H9 (cell line): ENCODE data around the gene ZNF488. TPM values are rescaled to one million over a fixed set of nuclear protein-coding genes. Genes with fewer than 3 reads are reported as not detected.

ENCODE experiments used
- DNase-seq: peaks from one replicate; pipeline ENCODE4 v3.0.0-alpha.2; 2017
- H2AFZ ChIP-seq: one replicate; pipeline ENCODE4 v1.6.1; 2013; ENCODE audit warnings: mild to moderate bottlenecking, low read length, control low read depth, moderate library complexity
- H2AK5ac ChIP-seq: 2 replicates; pipeline ENCODE4 v1.6.1; 2013; ENCODE audit warnings: low read length, control low read depth, mixed read lengths; ENCODE audit not compliant: insufficient read length
- H2BK120ac ChIP-seq: one replicate; pipeline ENCODE4 v1.6.1; 2013; ENCODE audit warnings: low read depth, mild to moderate bottlenecking, low read length, control low read depth, inconsistent platforms; ENCODE audit not compliant: poor library complexity, severe bottlenecking
- H2BK12ac ChIP-seq: 2 replicates; pipeline ENCODE4 v1.6.1; 2013; ENCODE audit warnings: low read length, control low read depth, mixed read lengths, low read depth; ENCODE audit not compliant: insufficient read length
- H2BK15ac ChIP-seq: 2 replicates; pipeline ENCODE4 v1.6.1; 2013; ENCODE audit warnings: low read depth, low read length, control low read depth
- H2BK20ac ChIP-seq: one replicate; pipeline ENCODE4 v1.6.1; 2013; ENCODE audit warnings: low read depth, mild to moderate bottlenecking, low read length, control low read depth, inconsistent platforms; ENCODE audit not compliant: poor library complexity, severe bottlenecking
- H2BK5ac ChIP-seq: 2 replicates; pipeline ENCODE4 v1.6.1; 2013; ENCODE audit warnings: low read length, control low read depth, mixed read lengths; ENCODE audit not compliant: insufficient read length
- H3K14ac ChIP-seq: 2 replicates; pipeline ENCODE4 v1.6.1; 2013; ENCODE audit warnings: low read length, control low read depth; ENCODE audit not compliant: insufficient read depth
- H3K18ac ChIP-seq: 2 replicates; pipeline ENCODE4 v1.6.1; 2013; ENCODE audit warnings: low read depth, mild to moderate bottlenecking, mixed read lengths, low read length, control low read depth; ENCODE audit not compliant: insufficient read length
- H3K23ac ChIP-seq: 2 replicates; pipeline ENCODE4 v1.6.1; 2013; ENCODE audit warnings: low read length, control low read depth, mixed read lengths, low read depth; ENCODE audit not compliant: insufficient read length
- H3K23me2 ChIP-seq: 2 replicates; pipeline ENCODE4 v1.6.1; 2013; ENCODE audit warnings: low read depth, mild to moderate bottlenecking, mixed read lengths, low read length, control low read depth; ENCODE audit not compliant: insufficient read length, poor library complexity, severe bottlenecking
- H3K27ac ChIP-seq: 2 replicates; pipeline ENCODE4 v1.5.1; 2013; ENCODE audit warnings: low read length, control low read depth, mixed read lengths, low read depth; ENCODE audit not compliant: insufficient read length
- H3K27me3 ChIP-seq: 2 replicates; pipeline ENCODE4 v1.6.1; 2013; ENCODE audit warnings: low read length, control low read depth, inconsistent platforms; ENCODE audit not compliant: insufficient read depth
- H3K4ac ChIP-seq: 2 replicates; pipeline ENCODE4 v1.6.1; 2013; ENCODE audit warnings: low read depth, mild to moderate bottlenecking, control low read depth, inconsistent platforms, low read length, moderate library complexity
- H3K4me1 ChIP-seq: 2 replicates; pipeline ENCODE4 v1.6.1; 2013; ENCODE audit warnings: low read length, control low read depth, inconsistent platforms; ENCODE audit not compliant: insufficient read depth
- H3K4me2 ChIP-seq: 2 replicates; pipeline ENCODE4 v1.6.1; 2013; ENCODE audit warnings: low read length, control low read depth, mixed read lengths; ENCODE audit not compliant: insufficient read length, insufficient read depth
- H3K56ac ChIP-seq: 2 replicates; pipeline ENCODE4 v1.6.1; 2013; ENCODE audit warnings: low read depth, mild to moderate bottlenecking, mixed read lengths, low read length, control low read depth; ENCODE audit not compliant: insufficient read length
- H3K79me1 ChIP-seq: 2 replicates; pipeline ENCODE4 v1.6.1; 2013; ENCODE audit warnings: low read depth, mild to moderate bottlenecking, moderate library complexity, low read length, control low read depth, inconsistent platforms; ENCODE audit not compliant: insufficient read depth, poor library complexity, severe bottlenecking
- H3K79me2 ChIP-seq: 2 replicates; pipeline ENCODE4 v1.6.1; 2013; ENCODE audit warnings: low read length, control low read depth, inconsistent platforms; ENCODE audit not compliant: insufficient read depth
- H3K9ac ChIP-seq: 2 replicates; pipeline ENCODE4 v1.6.1; 2013; ENCODE audit warnings: low read length, control low read depth, mixed read lengths; ENCODE audit not compliant: insufficient read length; ENCODE audit errors: extremely low read depth
- H3K9me3 ChIP-seq: one replicate; pipeline ENCODE4 v1.6.1; 2013; ENCODE audit warnings: low read depth, low read length, inconsistent platforms; ENCODE audit not compliant: control insufficient read depth
- H3T11ph ChIP-seq: one replicate; pipeline ENCODE4 v1.6.1; 2013; ENCODE audit warnings: mild to moderate bottlenecking, low read length, control low read depth, inconsistent platforms
- H4K20me1 ChIP-seq: one replicate; pipeline ENCODE4 v1.6.1; 2013; ENCODE audit not compliant: control insufficient read depth, insufficient read length, insufficient read depth
- H4K5ac ChIP-seq: 2 replicates; pipeline ENCODE4 v1.6.1; 2013; ENCODE audit warnings: low read depth, mild to moderate bottlenecking, mixed read lengths, low read length, control low read depth; ENCODE audit not compliant: insufficient read length
- H4K8ac ChIP-seq: replicated peaks from 2 replicates; pipeline ENCODE4 v1.6.1; 2013; ENCODE audit warnings: low read length, control low read depth, mixed read lengths, low read depth; ENCODE audit not compliant: insufficient read length
- H4K91ac ChIP-seq: 2 replicates; pipeline ENCODE4 v1.6.1; 2013; ENCODE audit warnings: low read depth, mild to moderate bottlenecking, moderate library complexity, mixed read lengths, low read length, control low read depth; ENCODE audit not compliant: insufficient read length
- H3K27ac Mint-ChIP-seq, 3 experiments: 2 replicates in 2 of 3; 3 replicates in 1 of 3; pipeline ENCODE4 v1.8.0; 2020 to 2021; ENCODE audit warnings: mixed read lengths in 3 of 3, mild to moderate bottlenecking in 1 of 3, moderate library complexity in 1 of 3
- H3K27me3 Mint-ChIP-seq: 2 replicates; pipeline ENCODE4 v1.8.0; 2021; ENCODE audit warnings: low read depth, mild to moderate bottlenecking, moderate library complexity, mixed read lengths
- H3K36me3 Mint-ChIP-seq, 3 experiments: 2 replicates in 2 of 3; 3 replicates in 1 of 3; pipeline ENCODE4 v1.8.0; 2020 to 2021; ENCODE audit warnings: low read depth in 3 of 3, mixed read lengths in 3 of 3; ENCODE audit not compliant: insufficient read depth in 1 of 3
- H3K4me1 Mint-ChIP-seq, 2 experiments: 2 replicates each; pipeline ENCODE4 v1.8.0; 2020; ENCODE audit warnings: mixed read lengths in 2 of 2
- H3K4me3 Mint-ChIP-seq, 2 experiments: 2 replicates in 1 of 2; 3 replicates in 1 of 2; pipeline ENCODE4 v1.8.0; 2020 to 2021; ENCODE audit warnings: mild to moderate bottlenecking in 2 of 2, mixed read lengths in 2 of 2, moderate library complexity in 1 of 2
- H3K9me3 Mint-ChIP-seq, 2 experiments: 2 replicates in 1 of 2; 3 replicates in 1 of 2; pipeline ENCODE4 v1.8.0; 2020; ENCODE audit warnings: mild to moderate bottlenecking in 2 of 2, mixed read lengths in 2 of 2, moderate library complexity in 1 of 2
- CTCF ChIP-seq: fragments of 200-600 bp; sonication (generic); conservative IDR thresholded peaks from 3 replicates; pipeline ENCODE4 v1.8.0; 2021; ENCODE audit warnings: antibody characterized with exemption, mild to moderate bottlenecking
- WGBS: extraction: QIAGEN DNeasy Blood & Tissue Kit; methylation state at CpG from one replicate; pipeline ENCODE4 v1.1.7; 2013; ENCODE audit warnings: missing lambda C conversion rate, low lambda C conversion rate, mixed read lengths; ENCODE audit not compliant: insufficient read length; ENCODE audit errors: extremely low coverage; 5-methylcytosine and 5-hydroxymethylcytosine counted together
- total RNA-seq: library from RNA; stranded (reverse); gene quantifications from 2 replicates; pipeline ENCODE4 v1.2.1, GENCODE V29; 2021

The ZNF488 gene
- total RNA-seq, 1 experiment from 2014 or later: 2.9 TPM

- no peaks in the 10 kb centered on the region for H3K36me3 Mint-ChIP-seq
- no CpG with 5 or more reads among the region's 4 CpGs for WGBS
- Histone ChIP-seq H3K18ac (no peak overlapping the region), H3K9ac (no peak overlapping the region), H2BK5ac (no peak overlapping the region), H2BK12ac (no peak overlapping the region), H3K9me3 (no peaks in the 10 kb centered on the region), H4K8ac (no peak overlapping the region), H3K4me1 (no peaks in the 10 kb centered on the region), H3K4me2 (no peak overlapping the region), H2BK20ac (no peak overlapping the region), H3T11ph (no peak overlapping the region), H3K56ac (no peak overlapping the region), H2BK15ac (no peak overlapping the region), H3K27me3 (no peaks in the 10 kb centered on the region), H3K27ac (no peak overlapping the region), H4K20me1 (no peaks in the 10 kb centered on the region), H2AK5ac (no peak overlapping the region), H3K14ac (no peak overlapping the region), H3K79me1 (no peaks in the 10 kb centered on the region), H4K5ac (no peak overlapping the region), H3K79me2 (no peaks in the 10 kb centered on the region), H3K23me2 (no peaks in the 10 kb centered on the region), H2AFZ (no peak overlapping the region), H3K23ac (no peak overlapping the region), H4K91ac (no peak overlapping the region), H3K4ac (no peak overlapping the region), H2BK120ac (no peak overlapping the region)
- no peaks in the 10 kb centered on the region for H3K4me1 Mint-ChIP-seq
- no peak overlapping the region for H3K27ac Mint-ChIP-seq
- H3K9me3 Mint-ChIP-seq: no peaks in the 10 kb centered on the region
- H3K27me3 Mint-ChIP-seq: peaks cover 9% of the 10 kb centered on the region
- no peak for TF ChIP-seq CTCF
- H3K4me3 Mint-ChIP-seq: no peak overlapping the region
- DNase-seq: no peak
Measured at GRCh38 chr10:47410271-47410670, 26.2 kb upstream of the ZNF488 start.
